H1 (cell line): Measurements from ENCODE around the gene KIR3DL2. TPM values are rescaled to one million over a fixed set of nuclear protein-coding genes. Genes with fewer than 3 reads are reported as not detected.

Source experiments
- CTCF ChIA-PET: fragments of 300-600 bp; sonication (Branson Sonifier 250); formaldehyde crosslinking; loops from one replicate; lab custom pipeline; 2021; ENCODE audit not compliant: partially characterized antibody; lab: Charles Lee
- POLR2A ChIA-PET: fragments of 300-600 bp; sonication (Branson Sonifier 250); formaldehyde crosslinking; loops from one replicate; lab custom pipeline; 2021; ENCODE audit warnings: inconsistent platforms; ENCODE audit not compliant: partially characterized antibody; lab: Charles Lee
- DNase-seq, 2 experiments: peaks; one replicate each; pipeline versions ENCODE4 v3.0.0 to v3.0.0-alpha.2; 2010 to 2022; ENCODE audit warnings: low spot score in 2 of 2, low read depth in 1 of 2, mixed read lengths in 1 of 2
- FAIRE-seq: peaks from 2 replicates; lab custom pipeline; 2011; peaks lifted over from hg19 to GRCh38; lab: Jason Lieb, UNC
- H2AFZ ChIP-seq: 2 replicates; pipeline ENCODE4 v1.8.1; 2012; ENCODE audit warnings: low read length, inconsistent platforms
- H2AK5ac ChIP-seq: 2 replicates; pipeline ENCODE4 v1.6.1; 2013; ENCODE audit warnings: low read depth, low read length
- H2BK120ac ChIP-seq: replicated peaks from 2 replicates; pipeline ENCODE3; 2013; ENCODE audit warnings: low read depth, low read length, inconsistent platforms
- H2BK12ac ChIP-seq: 2 replicates; pipeline ENCODE4 v1.6.1; 2013; ENCODE audit warnings: low read depth, low read length
- H2BK15ac ChIP-seq: 2 replicates; pipeline ENCODE4 v1.6.1; 2013; ENCODE audit warnings: low read length
- H2BK20ac ChIP-seq: 2 replicates; pipeline ENCODE4 v1.6.1; 2013; ENCODE audit warnings: low read length
- H2BK5ac ChIP-seq: 2 replicates; pipeline ENCODE4 v1.6.1; 2013; ENCODE audit warnings: low read depth, low read length
- H3K14ac ChIP-seq: 2 replicates; pipeline ENCODE4 v1.6.1; 2013; ENCODE audit warnings: inconsistent platforms; ENCODE audit not compliant: insufficient read length
- H3K18ac ChIP-seq: 2 replicates; pipeline ENCODE4 v1.6.1; 2013; ENCODE audit warnings: low read length; ENCODE audit errors: extremely low read depth
- H3K23ac ChIP-seq: 2 replicates; pipeline ENCODE4 v1.6.1; 2013; ENCODE audit warnings: inconsistent platforms; ENCODE audit not compliant: insufficient read length
- H3K23me2 ChIP-seq: 2 replicates; pipeline ENCODE4 v1.6.1; 2013; ENCODE audit warnings: low read depth, low read length
- H3K27ac ChIP-seq: 2 replicates; pipeline ENCODE4 v1.6.1; 2011; ENCODE audit warnings: low read depth, low read length, inconsistent platforms
- H3K27me3 ChIP-seq, 4 experiments: replicated peaks in 1 of 4; 1 replicate in 1 of 4; 2 replicates in 3 of 4; pipeline versions ENCODE4 v1.6.1 to v1.8.1; 2011 to 2013; ENCODE audit warnings: low read length in 3 of 4, mild to moderate bottlenecking in 3 of 4, inconsistent platforms in 2 of 4, mixed read lengths in 2 of 4, moderate library complexity in 1 of 4; ENCODE audit not compliant: control insufficient read depth in 3 of 4, insufficient read depth in 3 of 4; ENCODE audit errors: extremely low read depth in 1 of 4
- H3K36me3 ChIP-seq, 4 experiments: 2 replicates each; pipeline versions ENCODE4 v1.6.1 to v1.8.1; 2011 to 2013; ENCODE audit warnings: mild to moderate bottlenecking in 4 of 4, low read length in 3 of 4, moderate library complexity in 2 of 4, control low read depth in 1 of 4, inconsistent platforms in 1 of 4; ENCODE audit not compliant: insufficient read depth in 4 of 4, control insufficient read depth in 2 of 4
- H3K4ac ChIP-seq: replicated peaks from 2 replicates; pipeline ENCODE3; 2013; ENCODE audit warnings: low read length, low read depth, mixed read lengths, inconsistent platforms; ENCODE audit not compliant: insufficient read length
- H3K4me1 ChIP-seq, 4 experiments: replicated peaks in 1 of 4; 1 replicate in 1 of 4; 2 replicates in 3 of 4; pipeline versions ENCODE4 v1.6.1 to v1.8.1; 2011 to 2013; ENCODE audit warnings: low read length in 3 of 4, inconsistent platforms in 2 of 4, mixed read lengths in 1 of 4; ENCODE audit not compliant: insufficient read depth in 4 of 4, control insufficient read depth in 3 of 4
- H3K4me2 ChIP-seq, 2 experiments: 2 replicates each; pipeline versions ENCODE4 v1.6.1 to v1.8.1; 2011 to 2013; ENCODE audit warnings: low read depth in 2 of 2, low read length in 2 of 2, control low read depth in 1 of 2, inconsistent platforms in 1 of 2, mild to moderate bottlenecking in 1 of 2; ENCODE audit not compliant: insufficient read depth in 1 of 2
- H3K4me3 ChIP-seq, 4 experiments: fragments of 200-600, 300-600 bp in 1 of 4; sonication (generic), shearing (Covaris generic), sonication (Bioruptor Twin) in 1 of 4; 2 replicates each; pipeline versions ENCODE4 v1.5.1 to v1.8.1; 2011 to 2016; ENCODE audit warnings: low read length in 4 of 4, low read depth in 3 of 4, control low read depth in 2 of 4, inconsistent platforms in 2 of 4, mild to moderate bottlenecking in 2 of 4, mixed read lengths in 1 of 4, moderate library complexity in 1 of 4; ENCODE audit not compliant: insufficient read depth in 2 of 4; ENCODE audit errors: extremely low read depth in 1 of 4
- H3K56ac ChIP-seq: replicated peaks from 2 replicates; pipeline ENCODE3; 2013; ENCODE audit warnings: low read depth, mild to moderate bottlenecking, mixed read lengths, low read length, inconsistent platforms; ENCODE audit not compliant: insufficient read length
- H3K79me1 ChIP-seq: 2 replicates; pipeline ENCODE4 v1.6.1; 2013; ENCODE audit warnings: low read depth, low read length, control low read depth
- H3K79me2 ChIP-seq, 2 experiments: 2 replicates each; pipeline versions ENCODE4 v1.6.1 to v1.8.1; 2012 to 2013; ENCODE audit warnings: low read length in 2 of 2, mild to moderate bottlenecking in 2 of 2, inconsistent platforms in 1 of 2; ENCODE audit not compliant: insufficient read depth in 2 of 2, control insufficient read depth in 1 of 2
- H3K9ac ChIP-seq, 4 experiments: replicated peaks in 1 of 4; 1 replicate in 1 of 4; 2 replicates in 3 of 4; pipeline versions ENCODE4 v1.6.1 to v1.8.1; 2011 to 2013; ENCODE audit warnings: low read depth in 3 of 4, low read length in 3 of 4, control low read depth in 2 of 4, mild to moderate bottlenecking in 2 of 4, moderate library complexity in 2 of 4, inconsistent platforms in 1 of 4; ENCODE audit errors: extremely low read depth in 1 of 4
- H3K9me3 ChIP-seq, 2 experiments: 2 replicates each; pipeline versions ENCODE4 v1.6.1 to v1.8.1; 2012 to 2013; ENCODE audit warnings: mild to moderate bottlenecking in 2 of 2, moderate library complexity in 2 of 2, control low read depth in 1 of 2, inconsistent platforms in 1 of 2, low read depth in 1 of 2, low read length in 1 of 2, mixed read lengths in 1 of 2; ENCODE audit not compliant: insufficient read depth in 2 of 2
- H4K20me1 ChIP-seq, 2 experiments: replicated peaks in 1 of 2; 2 replicates each; pipeline versions ENCODE3 to v1.8.1; 2011 to 2013; ENCODE audit warnings: inconsistent platforms in 2 of 2, low read length in 2 of 2, mild to moderate bottlenecking in 1 of 2; ENCODE audit not compliant: insufficient read depth in 2 of 2, control insufficient read depth in 1 of 2
- H4K5ac ChIP-seq: 2 replicates; pipeline ENCODE4 v1.6.1; 2013; ENCODE audit warnings: low read length, low read depth, mixed read lengths, inconsistent platforms; ENCODE audit not compliant: insufficient read length
- H4K8ac ChIP-seq: 2 replicates; pipeline ENCODE4 v1.8.0; 2013; ENCODE audit warnings: mild to moderate bottlenecking, moderate library complexity, low read length, inconsistent platforms; ENCODE audit not compliant: insufficient read depth; ENCODE audit errors: extremely low read depth
- H4K91ac ChIP-seq: replicated peaks from 2 replicates; pipeline ENCODE3; 2013; ENCODE audit warnings: low read length, mixed read lengths, inconsistent platforms; ENCODE audit not compliant: insufficient read length
- WGBS, 2 experiments: shearing (Covaris generic) in 1 of 2; methylation state at CpG; one replicate each; pipeline versions ENCODE4 v1.1.6 to v1.1.7; 2013 to 2015; ENCODE audit warnings: low lambda C conversion rate in 2 of 2, mixed read lengths in 2 of 2, inconsistent platforms in 1 of 2, low coverage in 1 of 2, missing lambda C conversion rate in 1 of 2; ENCODE audit not compliant: insufficient replicate concordance in 2 of 2, insufficient coverage in 1 of 2, insufficient read length in 1 of 2; ENCODE audit errors: extremely low coverage in 1 of 2, missing lambda C conversion rate in 1 of 2; 5-methylcytosine and 5-hydroxymethylcytosine counted together
- polyA plus RNA-seq, 7 experiments: library from polyadenylated mRNA; depleted of rRNA in 3 of 7; stranded (reverse) in 5 of 7; unstranded in 2 of 7; fragments of >200 nt in 5 of 7; fragments of 200-250 nt in 2 of 7; gene quantifications; 1 replicate in 5 of 7; 2 replicates in 1 of 7; 4 replicates in 1 of 7; pipeline versions ENCODE4 v1.2.1 to v1.2.3, GENCODE V29; 2011 to 2013; ENCODE audit warnings: missing spikeins in 2 of 7, mixed read lengths in 2 of 7
- total RNA-seq: library from RNA; stranded (reverse); fragmentation: NEBNext Ultra II Directional; extraction: Animal tissue kit (Norgen Biotek cat#: 25700); gene quantifications from 2 replicates; pipeline ENCODE4 v1.2.1, GENCODE V29; 2021

KIR3DL2 gene
- total and polyA plus RNA-seq, 2 of the 8 experiments (the other 6 are each of a cell fraction or from before 2014, with no cell fraction given): not detected

DNA sequence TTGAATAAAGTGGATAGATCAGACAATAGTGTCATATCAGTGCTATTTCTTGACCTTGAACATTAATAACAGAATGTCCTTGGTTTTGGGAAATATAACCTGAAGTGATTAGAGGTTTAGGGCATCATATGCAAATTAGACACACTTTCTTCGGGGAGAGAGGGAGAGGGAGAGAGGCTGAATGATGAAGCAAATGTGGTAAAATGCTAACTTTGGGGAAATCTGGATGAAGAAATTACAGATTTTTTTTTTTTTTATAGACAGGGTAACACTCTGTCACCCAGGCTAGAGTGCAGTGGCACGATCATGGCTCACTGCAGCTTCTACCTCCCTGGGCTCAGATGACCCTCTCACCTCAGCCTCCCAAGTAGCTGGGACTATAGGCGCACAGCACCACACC is 51.8 kb downstream of the KIR3DL2 start:
- Histone ChIP-seq H3K14ac (no peak overlapping the region), H3K4ac (no peak overlapping the region), H3K23me2 (no peaks in the 10 kb centered on the region), H3K23ac (no peak overlapping the region), H3K79me2 (no peaks in the 10 kb centered on the region), H2BK20ac (no peak overlapping the region), H3K27me3 (no peaks in the 10 kb centered on the region), H3K18ac (no peak overlapping the region), H2BK12ac (no peak overlapping the region), H2AK5ac (no peak overlapping the region), H2BK15ac (no peak overlapping the region), H3K4me2 (no peak overlapping the region), H3K27ac (no peak overlapping the region), H3K9ac (no peak overlapping the region), H4K91ac (no peak overlapping the region), H4K5ac (no peak overlapping the region), H4K20me1 (no peaks in the 10 kb centered on the region), H3K4me1 (peaks cover 2 to 10% (median 5%) of the 10 kb centered on the region in 4 experiments; a peak in 4 of 7 replicates), H2AFZ (no peak overlapping the region), H3K4me3 (no peak overlapping the region), H3K36me3 (no peaks in the 10 kb centered on the region), H2BK120ac (no peak overlapping the region), H4K8ac (no peak overlapping the region), H3K79me1 (no peaks in the 10 kb centered on the region), H3K9me3 (no peaks in the 10 kb centered on the region), H2BK5ac (no peak overlapping the region), H3K56ac (no peak overlapping the region)
- DNase-seq (no peak), FAIRE-seq (no peak)
- POLR2A ChIA-PET: interaction anchor here (1.1 kb wide), 1 partner anchor 15 kb away, joined by 3 read pairs; no protein-coding TSS in a partner anchor
- CTCF ChIA-PET: interaction anchor here (0.7 to 2.6 kb wide), 7 partner anchors 9 to 995 kb away, joined by 3 to 11 read pairs (median 4); no protein-coding TSS in a partner anchor
- WGBS, 2 experiments: 79% methylated on average over 3 of the region's 3 CpGs; no CpG with 5 or more reads in 1 of the 2 experiments
